ENCODE results near the gene RALGAPA1.

Gene RALGAPA1

GRCh38 chr14:35558680-35559079 is 250.4 kb downstream of the RALGAPA1 start:
- Histone ChIP-seq H4K91ac (ENCODE audit: low read length) (no peak overlapping the region), H2BK5ac (ENCODE audit: low read depth, low read length, poor library complexity, severe bottlenecking) (no peak overlapping the region), H2BK12ac (ENCODE audit: low read length in 2 of 2) (no peak overlapping the region), H2BK120ac (ENCODE audit: low read depth, low read length) (no peak overlapping the region), H3K4me1 (ENCODE audit: control insufficient read depth, insufficient read depth, low read depth, low read length) (no peaks in the 10 kb centered on the region), H3K27me3 (ENCODE audit: control insufficient read depth in 1 of 2, insufficient read depth in 1 of 2, low read length in 2 of 2) (no peaks in the 10 kb centered on the region), H2BK15ac (ENCODE audit: low read depth, poor library complexity, severe bottlenecking) (no peak overlapping the region), H3K9me3 (ENCODE audit: control insufficient read depth, low read length) (no peaks in the 10 kb centered on the region), H3K9ac (ENCODE audit: low read length) (no peak overlapping the region), H3K4ac (ENCODE audit: low read depth in 1 of 2, low read length in 2 of 2) (no peak overlapping the region), H3K27ac (ENCODE audit: low read length, poor library complexity, severe bottlenecking) (no peak overlapping the region), H2AK5ac (ENCODE audit: low read length, severe bottlenecking) (no peak overlapping the region), H3K36me3 (ENCODE audit: control insufficient read depth in 1 of 2, insufficient read depth in 2 of 2, low read depth in 1 of 2, low read length in 2 of 2) (peaks cover 0 to 7% of the 10 kb centered on the region in 2 experiments), H2AFZ (ENCODE audit: low read depth, low read length) (no peak overlapping the region), H3K14ac (ENCODE audit: low read length in 2 of 2) (no peak overlapping the region), H3K23ac (ENCODE audit: low read length in 2 of 2) (no peak overlapping the region), H3K18ac (ENCODE audit: low read depth in 1 of 2, low read length in 2 of 2) (no peak overlapping the region), H3K4me3 (ENCODE audit: insufficient read depth in 1 of 2, low read depth in 1 of 2, low read length in 2 of 2) (no peak overlapping the region), H4K8ac (ENCODE audit: low read length) (no peak overlapping the region), H3K4me2 (ENCODE audit: low read length, poor library complexity, severe bottlenecking) (no peak overlapping the region), H3K79me1 (replicated peaks; ENCODE audit: low read length, poor library complexity, severe bottlenecking) (no peaks in the 10 kb centered on the region)
- WGBS = 90% methylated on average over 2 of the region's 2 CpGs
- DNase-seq = no peak

GRCh38 chr14:35557221-35557747 is 251.8 kb downstream of the RALGAPA1 start:
- H3K36me3 ChIP-seq (ENCODE audit: control insufficient read depth in 1 of 2, insufficient read depth in 2 of 2, low read depth in 1 of 2, low read length in 2 of 2) = peaks cover 0 to 7% of the 10 kb centered on the region in 2 experiments
- H2AK5ac ChIP-seq (ENCODE audit: low read length, severe bottlenecking) = no peak overlapping the region
- no peaks in the 10 kb centered on the region for H3K9me3 ChIP-seq (ENCODE audit: control insufficient read depth, low read length)
- no peak overlapping the region for H3K4me3 ChIP-seq (ENCODE audit: insufficient read depth in 1 of 2, low read depth in 1 of 2, low read length in 2 of 2)
- no peak overlapping the region for H3K18ac ChIP-seq (ENCODE audit: low read depth in 1 of 2, low read length in 2 of 2)
- no peak overlapping the region for H3K9ac ChIP-seq (ENCODE audit: low read length)
- no peak overlapping the region for H3K23ac ChIP-seq (ENCODE audit: low read length in 2 of 2)
- no peaks in the 10 kb centered on the region for H3K79me1 ChIP-seq (replicated peaks; ENCODE audit: low read length, poor library complexity, severe bottlenecking)
- H3K4me2 ChIP-seq (ENCODE audit: low read length, poor library complexity, severe bottlenecking) = no peak overlapping the region
- no peak overlapping the region for H2BK12ac ChIP-seq (ENCODE audit: low read length in 2 of 2)
- H2AFZ ChIP-seq (ENCODE audit: low read depth, low read length) = no peak overlapping the region
- H2BK120ac ChIP-seq (ENCODE audit: low read depth, low read length) = no peak overlapping the region
- DNase-seq = no peak
- no peak overlapping the region for H4K8ac ChIP-seq (ENCODE audit: low read length)
- no peak overlapping the region for H3K4ac ChIP-seq (ENCODE audit: low read depth in 1 of 2, low read length in 2 of 2)
- no peak overlapping the region for H3K27ac ChIP-seq (ENCODE audit: low read length, poor library complexity, severe bottlenecking)
- H2BK5ac ChIP-seq (ENCODE audit: low read depth, low read length, poor library complexity, severe bottlenecking) = no peak overlapping the region
- no peaks in the 10 kb centered on the region for H3K27me3 ChIP-seq (ENCODE audit: control insufficient read depth in 1 of 2, insufficient read depth in 1 of 2, low read length in 2 of 2)
- H2BK15ac ChIP-seq (ENCODE audit: low read depth, poor library complexity, severe bottlenecking) = no peak overlapping the region
- no peak overlapping the region for H3K14ac ChIP-seq (ENCODE audit: low read length in 2 of 2)
- H4K91ac ChIP-seq (ENCODE audit: low read length) = no peak overlapping the region
- H3K4me1 ChIP-seq (ENCODE audit: control insufficient read depth, insufficient read depth, low read depth, low read length) = no peaks in the 10 kb centered on the region

GRCh38 chr14:35556548-35556947 is 252.5 kb downstream of the RALGAPA1 start:
- H2BK12ac ChIP-seq (ENCODE audit: low read length in 2 of 2) = no peak overlapping the region
- no peak overlapping the region for H3K4me3 ChIP-seq (ENCODE audit: insufficient read depth in 1 of 2, low read depth in 1 of 2, low read length in 2 of 2)
- no peaks in the 10 kb centered on the region for H3K4me1 ChIP-seq (ENCODE audit: control insufficient read depth, insufficient read depth, low read depth, low read length)
- H2BK5ac ChIP-seq (ENCODE audit: low read depth, low read length, poor library complexity, severe bottlenecking) = no peak overlapping the region
- no peak overlapping the region for H3K27ac ChIP-seq (ENCODE audit: low read length, poor library complexity, severe bottlenecking)
- H3K27me3 ChIP-seq (ENCODE audit: control insufficient read depth in 1 of 2, insufficient read depth in 1 of 2, low read length in 2 of 2) = no peaks in the 10 kb centered on the region
- no peak overlapping the region for H4K8ac ChIP-seq (ENCODE audit: low read length)
- no peak overlapping the region for H2AK5ac ChIP-seq (ENCODE audit: low read length, severe bottlenecking)
- DNase-seq = no peak
- peaks cover 0 to 7% of the 10 kb centered on the region in 2 experiments for H3K36me3 ChIP-seq (ENCODE audit: control insufficient read depth in 1 of 2, insufficient read depth in 2 of 2, low read depth in 1 of 2, low read length in 2 of 2)
- no peak overlapping the region for H2AFZ ChIP-seq (ENCODE audit: low read depth, low read length)
- no peak overlapping the region for H3K4me2 ChIP-seq (ENCODE audit: low read length, poor library complexity, severe bottlenecking)
- H3K23ac ChIP-seq (ENCODE audit: low read length in 2 of 2) = no peak overlapping the region
- H3K9ac ChIP-seq (ENCODE audit: low read length) = no peak overlapping the region
- H3K4ac ChIP-seq (ENCODE audit: low read depth in 1 of 2, low read length in 2 of 2) = no peak overlapping the region
- no peak overlapping the region for H3K18ac ChIP-seq (ENCODE audit: low read depth in 1 of 2, low read length in 2 of 2)
- H3K79me1 ChIP-seq (replicated peaks; ENCODE audit: low read length, poor library complexity, severe bottlenecking) = no peaks in the 10 kb centered on the region
- no peak overlapping the region for H3K14ac ChIP-seq (ENCODE audit: low read length in 2 of 2)
- no peak overlapping the region for H2BK120ac ChIP-seq (ENCODE audit: low read depth, low read length)
- H2BK15ac ChIP-seq (ENCODE audit: low read depth, poor library complexity, severe bottlenecking) = no peak overlapping the region
- no peaks in the 10 kb centered on the region for H3K9me3 ChIP-seq (ENCODE audit: control insufficient read depth, low read length)
- WGBS = 78% methylated on average over 1 of the region's 1 CpG
- H4K91ac ChIP-seq (ENCODE audit: low read length) = no peak overlapping the region

- Histone ChIP-seq H2BK12ac (ENCODE audit: low read length in 2 of 2) (no peak overlapping the region), H3K9ac (ENCODE audit: low read length) (no peak overlapping the region), H4K91ac (ENCODE audit: low read length) (no peak overlapping the region), H2BK15ac (ENCODE audit: low read depth, poor library complexity, severe bottlenecking) (no peak overlapping the region), H3K4ac (ENCODE audit: low read depth in 1 of 2, low read length in 2 of 2) (no peak overlapping the region), H2BK5ac (ENCODE audit: low read depth, low read length, poor library complexity, severe bottlenecking) (no peak overlapping the region), H2AFZ (ENCODE audit: low read depth, low read length) (no peak overlapping the region), H2AK5ac (ENCODE audit: low read length, severe bottlenecking) (no peak overlapping the region), H3K9me3 (ENCODE audit: control insufficient read depth, low read length) (no peaks in the 10 kb centered on the region), H3K4me3 (ENCODE audit: insufficient read depth in 1 of 2, low read depth in 1 of 2, low read length in 2 of 2) (no peak overlapping the region), H3K18ac (ENCODE audit: low read depth in 1 of 2, low read length in 2 of 2) (no peak overlapping the region), H3K27ac (ENCODE audit: low read length, poor library complexity, severe bottlenecking) (no peak overlapping the region), H3K36me3 (ENCODE audit: control insufficient read depth in 1 of 2, insufficient read depth in 2 of 2, low read depth in 1 of 2, low read length in 2 of 2) (peaks cover 0 to 6% of the 10 kb centered on the region in 2 experiments), H3K14ac (ENCODE audit: low read length in 2 of 2) (no peak overlapping the region), H4K8ac (ENCODE audit: low read length) (no peak overlapping the region), H2BK120ac (ENCODE audit: low read depth, low read length) (no peak overlapping the region), H3K27me3 (ENCODE audit: control insufficient read depth in 1 of 2, insufficient read depth in 1 of 2, low read length in 2 of 2) (no peaks in the 10 kb centered on the region), H3K79me1 (replicated peaks; ENCODE audit: low read length, poor library complexity, severe bottlenecking) (no peaks in the 10 kb centered on the region), H3K23ac (ENCODE audit: low read length in 2 of 2) (no peak overlapping the region), H3K4me1 (ENCODE audit: control insufficient read depth, insufficient read depth, low read depth, low read length) (no peaks in the 10 kb centered on the region), H3K4me2 (ENCODE audit: low read length, poor library complexity, severe bottlenecking) (no peak overlapping the region)
- WGBS = no CpG with 5 or more reads among the region's 1 CpG
- DNase-seq = peak; percentile 26
These were observed 255.3 kb downstream of the RALGAPA1 start for GRCh38 chr14:35553808-35554207.
